ENCODE data around the gene MGAT3.

DNA sequence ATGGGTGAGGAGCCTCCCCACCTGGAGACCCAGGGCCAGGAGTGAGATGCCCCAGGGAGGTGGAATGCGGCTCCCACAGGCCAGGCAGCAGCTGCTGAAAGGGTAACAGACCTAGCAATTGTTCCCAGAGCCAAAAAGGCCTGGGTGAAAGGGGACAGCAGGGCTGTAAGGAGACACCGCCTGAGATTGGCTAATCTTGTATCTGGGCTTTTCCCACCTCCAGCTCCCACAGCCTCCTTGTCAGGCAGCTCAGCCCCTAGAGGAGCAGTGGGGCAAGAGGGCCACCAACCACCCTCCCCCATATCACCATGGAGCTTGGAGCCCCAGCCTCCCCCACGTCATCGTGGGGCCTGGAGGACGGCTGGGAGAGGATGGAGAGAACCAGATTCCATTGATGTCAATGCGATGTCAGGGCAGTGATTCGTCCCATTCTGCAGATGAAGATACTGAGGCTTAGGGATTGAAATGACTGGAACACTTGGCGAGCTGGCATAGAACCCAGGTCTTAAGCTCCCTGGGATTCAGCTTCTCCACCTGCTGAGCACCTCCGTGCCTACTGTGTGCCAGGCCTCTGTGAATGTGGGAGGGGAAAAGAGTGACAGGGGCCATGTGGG is 2.9 kb upstream of the MGAT3 start:
- TF ChIP-seq, protein P1, sequence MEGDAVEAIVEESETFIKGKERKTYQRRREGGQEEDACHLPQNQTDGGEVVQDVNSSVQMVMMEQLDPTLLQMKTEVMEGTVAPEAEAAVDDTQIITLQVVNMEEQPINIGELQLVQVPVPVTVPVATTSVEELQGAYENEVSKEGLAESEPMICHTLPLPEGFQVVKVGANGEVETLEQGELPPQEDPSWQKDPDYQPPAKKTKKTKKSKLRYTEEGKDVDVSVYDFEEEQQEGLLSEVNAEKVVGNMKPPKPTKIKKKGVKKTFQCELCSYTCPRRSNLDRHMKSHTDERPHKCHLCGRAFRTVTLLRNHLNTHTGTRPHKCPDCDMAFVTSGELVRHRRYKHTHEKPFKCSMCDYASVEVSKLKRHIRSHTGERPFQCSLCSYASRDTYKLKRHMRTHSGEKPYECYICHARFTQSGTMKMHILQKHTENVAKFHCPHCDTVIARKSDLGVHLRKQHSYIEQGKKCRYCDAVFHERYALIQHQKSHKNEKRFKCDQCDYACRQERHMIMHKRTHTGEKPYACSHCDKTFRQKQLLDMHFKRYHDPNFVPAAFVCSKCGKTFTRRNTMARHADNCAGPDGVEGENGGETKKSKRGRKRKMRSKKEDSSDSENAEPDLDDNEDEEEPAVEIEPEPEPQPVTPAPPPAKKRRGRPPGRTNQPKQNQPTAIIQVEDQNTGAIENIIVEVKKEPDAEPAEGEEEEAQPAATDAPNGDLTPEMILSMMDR (IDR thresholded peaks at IDR 0.05): no peak
- TF ChIP-seq POLR2A (IDR thresholded peaks at IDR 0.05): no peak
